Astrocyte of the spinal cord (primary cell): ENCODE measurements around the gene CANX.

ENCODE experiments used
- DNase-seq: peaks from one replicate; pipeline ENCODE4 v3.0.0; 2011; ENCODE audit warnings: low read depth, low spot score
- H3K4me3 ChIP-seq: 2 replicates; pipeline ENCODE4 v1.5.1; 2011; ENCODE audit warnings: low read depth, mild to moderate bottlenecking, low read length, moderate library complexity
- in situ Hi-C: cut with HindIII; loops from 2 replicates; pipeline ENCODE4 v1.10.0; 2017; ENCODE audit warnings: low sequenced_read_pairs
- TF ChIP-seq, protein P1 (sequence below): IDR thresholded peaks from 2 replicates; pipeline ENCODE4 v1.5.1; 2012; ENCODE audit warnings: low read depth, mild to moderate bottlenecking, low read length, inconsistent platforms

The CANX gene

DNA sequence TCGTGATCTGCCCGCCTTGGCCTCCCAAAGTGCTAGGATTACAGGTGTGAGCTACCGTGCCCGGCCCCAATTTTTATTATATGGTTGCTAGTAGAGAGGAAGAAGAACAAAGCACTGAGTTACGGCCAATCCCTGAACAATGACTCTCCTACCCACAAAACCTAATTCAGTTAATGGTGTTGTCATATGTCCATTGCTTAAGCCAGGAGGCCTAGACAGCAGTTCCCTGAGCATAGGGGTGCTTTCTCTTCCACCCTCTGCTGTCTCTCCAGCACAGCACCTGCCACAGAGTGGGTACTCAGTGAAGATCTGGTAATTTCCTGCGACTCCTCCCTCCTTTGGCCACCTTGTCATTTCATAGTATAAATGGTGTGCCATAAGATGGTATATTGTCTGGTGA lies 73.6 kb downstream of the CANX start:
- in situ Hi-C loops: no loop called here
- TF ChIP-seq, protein P1, sequence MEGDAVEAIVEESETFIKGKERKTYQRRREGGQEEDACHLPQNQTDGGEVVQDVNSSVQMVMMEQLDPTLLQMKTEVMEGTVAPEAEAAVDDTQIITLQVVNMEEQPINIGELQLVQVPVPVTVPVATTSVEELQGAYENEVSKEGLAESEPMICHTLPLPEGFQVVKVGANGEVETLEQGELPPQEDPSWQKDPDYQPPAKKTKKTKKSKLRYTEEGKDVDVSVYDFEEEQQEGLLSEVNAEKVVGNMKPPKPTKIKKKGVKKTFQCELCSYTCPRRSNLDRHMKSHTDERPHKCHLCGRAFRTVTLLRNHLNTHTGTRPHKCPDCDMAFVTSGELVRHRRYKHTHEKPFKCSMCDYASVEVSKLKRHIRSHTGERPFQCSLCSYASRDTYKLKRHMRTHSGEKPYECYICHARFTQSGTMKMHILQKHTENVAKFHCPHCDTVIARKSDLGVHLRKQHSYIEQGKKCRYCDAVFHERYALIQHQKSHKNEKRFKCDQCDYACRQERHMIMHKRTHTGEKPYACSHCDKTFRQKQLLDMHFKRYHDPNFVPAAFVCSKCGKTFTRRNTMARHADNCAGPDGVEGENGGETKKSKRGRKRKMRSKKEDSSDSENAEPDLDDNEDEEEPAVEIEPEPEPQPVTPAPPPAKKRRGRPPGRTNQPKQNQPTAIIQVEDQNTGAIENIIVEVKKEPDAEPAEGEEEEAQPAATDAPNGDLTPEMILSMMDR: no peak
- no peak overlapping the region for H3K4me3 ChIP-seq
- no peak for DNase-seq

DNA sequence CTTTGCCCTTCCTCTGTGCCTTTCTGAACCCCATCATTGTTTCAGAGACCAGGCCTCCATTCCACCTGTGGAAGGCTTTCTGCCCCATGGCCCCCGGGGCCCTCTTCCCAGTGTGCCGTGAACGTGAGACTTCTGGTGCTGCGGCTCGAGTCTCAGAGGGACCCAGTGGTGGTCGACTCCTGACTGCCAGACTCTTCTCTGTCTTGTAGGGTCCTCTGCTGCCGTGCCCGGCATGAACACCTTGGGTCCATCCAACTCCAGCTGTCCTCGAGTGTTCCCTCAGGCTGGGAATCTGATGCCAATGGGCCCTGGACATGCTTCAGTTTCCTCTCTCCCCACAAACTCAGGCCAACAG lies 74.9 kb downstream of the CANX start:
- in situ Hi-C loops: no loop called here
- no peak overlapping the region for H3K4me3 ChIP-seq
- DNase-seq: no peak
- TF ChIP-seq, protein P1: no peak

DNA sequence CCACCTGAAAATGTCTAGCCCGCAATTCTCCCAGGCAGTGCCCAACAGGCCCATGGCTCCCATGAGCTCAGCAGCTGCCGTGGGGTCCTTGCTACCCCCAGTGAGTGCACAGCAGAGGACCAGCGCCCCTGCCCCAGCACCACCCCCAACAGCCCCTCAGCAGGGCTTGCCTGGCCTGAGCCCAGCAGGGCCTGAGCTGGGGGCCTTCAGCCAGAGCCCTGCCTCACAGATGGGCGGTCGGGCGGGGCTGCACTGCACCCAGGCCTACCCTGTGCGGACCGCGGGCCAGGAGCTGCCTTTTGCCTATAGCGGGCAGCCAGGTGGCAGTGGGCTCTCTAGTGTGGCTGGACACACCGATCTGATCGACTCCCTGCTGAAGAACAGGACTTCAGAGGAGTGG lies 75.7 kb downstream of the CANX start:
- in situ Hi-C loops: no loop called here
- no peak for DNase-seq
- TF ChIP-seq, protein P1: no peak
- H3K4me3 ChIP-seq: no peak overlapping the region

DNA sequence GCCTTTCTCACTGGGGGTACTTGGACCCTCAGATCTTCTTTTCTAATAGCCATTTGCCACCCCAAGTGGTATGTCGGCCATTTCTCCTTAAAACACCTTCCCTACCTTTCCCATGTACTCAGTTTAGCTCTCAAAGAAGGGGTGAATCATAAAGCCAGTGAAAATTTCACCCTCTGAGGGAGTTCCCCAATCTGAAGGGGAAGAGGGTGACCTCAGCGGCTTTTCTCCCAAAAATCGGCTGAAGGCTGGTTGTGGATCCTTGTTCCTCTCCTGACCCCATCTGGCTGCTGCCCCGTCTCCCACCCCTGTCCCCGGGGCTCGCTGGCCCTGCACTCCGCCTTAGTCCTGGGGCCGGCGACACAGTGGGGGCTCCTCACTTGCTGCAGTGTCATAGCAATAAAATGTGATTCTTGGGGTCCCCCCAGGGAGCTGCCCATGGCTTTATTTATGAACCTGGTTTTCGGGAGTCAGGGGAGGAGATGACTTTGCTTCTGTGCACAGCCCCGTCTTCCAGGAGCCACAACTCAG lies 77.7 kb downstream of the CANX start:
- in situ Hi-C loops: no loop called here
- H3K4me3 ChIP-seq: no peak overlapping the region
- TF ChIP-seq, protein P1: no peak
- DNase-seq: no peak

DNA sequence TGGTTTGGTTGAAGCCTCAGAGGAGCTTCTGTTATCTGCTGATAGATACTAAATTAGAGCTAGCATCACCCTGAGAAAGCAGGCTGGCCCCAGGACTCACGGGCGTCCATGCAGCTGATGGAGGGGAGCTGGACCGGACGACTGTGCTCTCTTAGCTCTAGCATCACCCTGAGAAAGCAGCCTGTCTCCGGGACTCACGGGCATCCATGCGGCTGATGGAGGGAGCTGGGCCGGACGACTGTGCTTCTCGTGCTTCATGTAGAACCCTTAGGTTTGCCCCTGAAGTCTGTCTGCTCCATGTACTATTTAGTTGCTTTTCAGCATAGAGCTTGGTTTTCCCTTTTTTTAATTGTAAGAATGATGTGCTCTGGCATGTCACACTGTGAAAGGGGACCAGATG lies 78.7 kb downstream of the CANX start:
- in situ Hi-C loops: no loop called here
- DNase-seq: no peak
- TF ChIP-seq, protein P1: no peak
- no peak overlapping the region for H3K4me3 ChIP-seq

DNA sequence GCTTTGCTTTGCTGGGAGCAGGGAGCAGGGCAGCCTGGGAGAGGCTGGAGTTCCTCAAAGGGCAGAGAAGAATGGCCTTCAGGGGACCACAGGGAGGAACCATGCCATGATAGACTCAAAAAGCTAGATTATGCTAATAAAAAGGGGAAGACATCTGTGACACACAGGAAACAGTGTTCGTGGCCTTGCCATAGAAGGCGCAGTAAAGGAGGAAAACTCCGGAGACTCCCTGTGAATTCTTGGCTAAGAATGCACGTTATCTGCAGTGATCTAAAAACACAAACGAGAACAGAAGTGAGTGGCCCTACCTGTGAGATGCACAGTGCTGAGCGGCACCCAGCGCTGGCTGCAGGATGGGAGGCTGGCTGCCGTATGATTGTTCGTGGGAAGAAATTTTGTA lies 79.1 kb downstream of the CANX start:
- TF ChIP-seq, protein P1: no peak
- no peak for DNase-seq
- no peak overlapping the region for H3K4me3 ChIP-seq
- in situ Hi-C loops: no loop called here

DNA sequence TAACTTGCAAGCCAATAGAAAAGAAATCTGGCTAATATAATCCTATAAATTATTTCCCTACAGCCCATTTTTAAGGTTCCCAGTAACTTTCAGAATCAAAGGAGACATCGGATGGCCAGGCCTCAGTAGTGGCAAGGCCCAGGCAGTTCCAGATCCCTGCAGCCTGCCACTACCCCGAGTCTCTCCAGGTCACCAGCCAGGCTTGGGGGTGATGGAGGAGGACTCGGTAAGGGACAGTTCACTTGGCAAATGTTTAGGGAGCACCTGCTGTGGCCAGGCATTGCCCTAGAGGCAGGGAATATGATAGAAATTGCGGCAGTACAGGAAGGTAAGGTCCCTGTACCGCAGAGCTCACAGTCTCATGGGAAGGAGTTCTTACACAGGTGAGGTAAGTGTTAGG lies 79.8 kb downstream of the CANX start:
- in situ Hi-C loops: no loop called here
- TF ChIP-seq, protein P1: no peak
- H3K4me3 ChIP-seq: no peak overlapping the region
- no peak for DNase-seq
